Measurements from ENCODE around the gene CIB1.

CIB1 gene

GRCh38 chr15:90214553-90215196 lies 19.1 kb downstream of the CIB1 start:
- no peak for DNase-seq (ENCODE audit: low read depth)

DNA sequence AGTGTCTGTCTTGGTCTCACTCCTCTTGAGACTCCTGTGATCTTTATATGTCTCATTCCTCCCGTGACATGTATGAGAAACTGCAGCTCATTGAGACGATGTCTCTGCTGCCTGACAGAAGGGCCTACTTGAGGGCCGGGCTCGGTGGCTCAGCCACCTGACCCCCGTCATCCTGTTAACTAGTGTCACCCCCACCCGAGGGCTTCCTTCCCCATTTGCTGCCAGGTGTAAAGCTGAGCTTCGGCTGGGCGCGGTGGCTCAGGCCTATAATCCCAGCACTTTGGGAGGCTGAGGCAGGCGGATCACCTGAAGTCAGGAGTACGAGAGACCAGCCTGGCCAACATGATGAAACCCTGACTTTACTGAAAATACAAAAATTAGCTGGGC lies 19.9 kb downstream of the CIB1 start:
- DNase-seq (ENCODE audit: low read depth) = no peak

DNA sequence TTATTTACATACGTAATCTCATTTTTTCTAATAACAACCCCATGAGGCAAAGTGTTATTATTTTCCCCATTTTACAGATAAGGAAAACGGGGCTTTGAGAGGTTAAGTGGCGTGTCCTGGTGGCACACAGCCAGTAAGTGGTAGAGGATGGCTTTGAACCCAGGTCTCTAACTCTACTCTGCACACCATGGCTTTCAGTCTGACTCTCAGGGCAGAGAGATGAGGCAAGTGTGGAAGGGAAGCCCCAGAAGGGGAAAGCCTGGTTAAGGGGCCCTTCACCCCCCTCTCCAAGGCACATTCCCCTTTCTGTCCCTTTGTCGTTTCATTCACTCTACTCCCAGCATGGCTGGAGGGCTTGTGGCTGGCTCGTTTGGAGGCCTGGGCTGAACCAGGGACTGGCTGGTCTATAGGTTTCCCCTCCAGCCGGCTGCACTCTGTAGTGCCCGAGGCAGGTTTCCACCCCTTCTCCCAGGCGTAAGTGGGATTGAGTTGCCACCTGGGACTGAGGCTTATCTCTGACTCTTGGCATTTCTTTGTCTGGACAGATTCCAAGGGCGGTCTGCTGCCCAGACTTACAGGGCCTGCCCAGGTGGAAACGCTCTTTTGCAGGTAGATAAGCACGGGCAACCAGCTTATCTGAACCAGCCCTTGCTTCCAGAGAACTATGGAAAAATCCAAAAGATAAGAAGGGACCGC lies 20.5 kb downstream of the CIB1 start:
- no peak for DNase-seq (ENCODE audit: low read depth)

DNA sequence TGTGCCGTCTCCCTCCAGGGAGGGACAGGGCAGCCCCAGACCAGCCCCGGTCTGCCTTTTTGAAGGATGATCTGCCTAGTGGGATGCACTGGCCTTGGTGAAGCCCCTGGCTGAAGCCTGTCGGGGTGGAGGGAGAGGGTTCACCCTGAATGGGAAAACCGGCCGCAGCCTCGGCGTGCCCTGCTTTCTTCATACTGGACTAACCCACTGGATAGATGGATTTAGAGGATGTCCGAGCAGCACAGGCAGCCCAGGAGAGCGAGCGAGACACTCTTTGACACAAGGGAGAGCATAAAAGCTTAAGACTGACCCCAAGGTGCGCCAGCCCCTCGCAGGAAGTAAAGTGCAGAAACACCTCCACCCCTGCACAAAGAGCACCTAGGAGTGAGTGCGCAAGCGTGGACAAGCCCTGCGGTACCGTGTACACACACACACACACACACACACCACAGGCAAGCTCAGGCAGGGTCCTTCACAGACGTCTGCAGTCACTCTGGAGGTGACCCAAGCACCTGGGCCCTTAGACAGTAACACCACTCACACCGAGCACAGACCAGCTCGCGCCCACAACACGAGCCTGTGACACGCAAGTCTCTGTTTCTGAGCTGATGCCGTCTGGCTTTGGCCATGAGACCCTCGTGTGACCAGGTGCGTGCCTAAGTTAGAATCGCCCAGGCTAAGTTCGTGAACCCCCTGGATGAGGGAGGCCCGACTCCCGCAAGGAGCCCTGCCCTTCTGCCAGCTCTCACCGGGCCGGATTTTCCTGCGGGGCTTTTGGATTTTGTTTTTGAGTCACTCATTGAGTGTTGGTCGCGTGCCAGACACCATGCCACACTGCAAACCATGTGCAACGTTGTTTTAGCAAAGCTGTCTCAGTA lies 21.3 kb downstream of the CIB1 start:
- DNase-seq (ENCODE audit: low read depth) = no peak

- DNase-seq (ENCODE audit: low read depth) = no peak
These were observed 22.1 kb downstream of the CIB1 start for GRCh38 chr15:90211440-90212143.

DNA sequence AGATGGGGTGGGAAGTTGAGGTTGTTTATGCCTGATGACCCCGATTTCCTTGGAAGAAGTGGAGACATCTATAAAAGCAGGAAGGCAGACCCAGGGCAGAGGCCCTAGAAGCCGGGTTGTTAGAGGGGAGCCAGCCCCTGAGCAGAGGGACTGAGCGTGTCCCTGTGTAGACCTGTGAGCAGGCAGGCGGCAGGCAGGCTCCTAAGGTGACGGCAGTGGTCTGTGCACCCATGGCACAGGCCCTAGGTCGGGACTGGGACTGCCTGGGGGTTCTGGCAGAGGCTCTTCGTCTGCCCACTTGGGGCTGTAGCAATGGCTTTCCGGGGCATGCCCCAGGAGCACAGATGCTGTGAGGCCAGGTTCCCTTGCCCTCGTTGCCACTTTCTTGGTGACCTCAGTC lies 22.7 kb downstream of the CIB1 start:
- DNase-seq (ENCODE audit: low read depth) = no peak

DNA sequence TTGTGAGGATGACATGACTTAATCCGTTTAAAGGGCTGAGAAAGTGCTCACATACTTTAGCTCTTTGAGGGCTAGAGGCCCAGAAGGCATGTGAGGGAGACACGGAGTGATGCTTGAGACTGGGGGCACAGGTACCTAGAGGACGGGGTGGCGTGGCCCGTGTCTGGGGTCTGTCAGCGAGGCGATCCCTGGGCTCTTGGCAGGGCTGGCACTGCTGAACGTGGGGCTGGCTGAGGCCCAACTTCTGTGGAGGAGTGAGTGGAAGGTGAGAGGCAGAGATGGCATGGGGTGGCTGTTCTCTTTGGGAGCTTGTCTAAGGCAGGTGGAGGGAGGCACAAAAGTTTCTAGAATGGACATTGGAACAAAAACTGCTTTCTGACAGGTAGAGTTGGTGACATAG lies 23.1 kb downstream of the CIB1 start:
- no peak for DNase-seq (ENCODE audit: low read depth)

- no peak for DNase-seq (ENCODE audit: low read depth)
These were observed 24.1 kb downstream of the CIB1 start for GRCh38 chr15:90209591-90209990.

DNA sequence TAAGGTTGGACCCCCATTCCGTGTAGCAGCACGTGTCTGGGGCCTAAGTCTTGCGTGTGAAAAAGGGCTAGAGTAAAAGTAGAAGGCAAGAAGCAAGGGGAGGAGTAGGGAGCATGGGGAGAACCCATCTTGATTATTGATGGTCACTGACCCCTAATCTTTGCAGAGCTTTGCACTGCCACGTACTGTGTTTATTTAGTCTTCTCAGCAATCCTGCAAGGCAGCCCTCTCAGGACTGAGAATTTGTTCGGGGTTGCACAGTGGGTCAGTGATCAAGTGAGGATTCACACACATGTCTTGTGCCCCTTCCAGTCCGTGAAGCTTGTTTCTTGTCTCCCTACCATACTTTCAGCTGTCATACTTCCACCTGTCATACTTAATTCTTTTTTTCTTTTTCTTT lies 25.4 kb downstream of the CIB1 start:
- DNase-seq (ENCODE audit: low read depth) = no peak

- DNase-seq (ENCODE audit: low read depth) = no peak
These were observed 26.5 kb downstream of the CIB1 start for GRCh38 chr15:90207252-90207651.

DNA sequence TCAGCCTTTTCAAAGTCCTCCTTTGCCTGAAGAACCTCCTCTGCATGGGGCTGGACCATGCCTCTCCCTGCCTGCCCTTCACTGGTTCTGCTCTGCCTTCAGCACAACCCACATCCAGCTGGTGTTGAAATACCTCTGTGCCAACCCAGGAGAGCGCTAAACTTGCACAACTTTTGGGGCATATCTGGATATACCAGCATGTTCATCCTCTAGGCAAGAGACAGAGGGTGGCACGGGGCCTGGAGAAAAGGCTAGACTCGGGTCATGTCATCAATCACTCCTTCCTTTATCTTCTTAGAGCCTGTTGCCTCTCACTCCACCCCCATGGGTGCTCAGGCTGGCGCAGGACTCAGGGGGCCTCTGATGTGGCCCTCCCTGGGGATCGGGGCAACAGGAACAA lies 27.9 kb downstream of the CIB1 start:
- no peak for DNase-seq (ENCODE audit: low read depth)

- DNase-seq (ENCODE audit: low read depth) = no peak
These were observed 28.5 kb downstream of the CIB1 start for GRCh38 chr15:90205050-90205848.

DNA sequence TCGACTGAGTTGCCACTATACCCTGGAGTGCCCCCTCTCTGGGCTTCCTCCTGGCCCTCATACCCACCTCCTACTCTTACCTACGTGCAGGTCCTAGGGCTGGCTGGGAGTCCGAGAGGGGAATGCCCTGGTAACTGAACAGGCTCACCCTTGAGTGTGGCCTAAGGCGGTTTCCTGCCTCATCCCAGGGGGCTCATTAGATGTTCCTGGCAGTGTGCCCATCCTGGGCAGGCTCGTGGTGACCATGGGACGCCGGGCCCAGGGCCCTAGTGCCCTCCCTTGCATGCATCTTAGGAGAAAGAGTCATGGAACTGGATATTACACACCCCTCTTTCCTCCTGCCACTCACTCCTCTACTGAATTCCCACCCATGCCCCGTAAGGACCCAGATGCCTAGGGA lies 29.8 kb downstream of the CIB1 start:
- no peak for DNase-seq (ENCODE audit: low read depth)

GRCh38 chr15:90203473-90203872 lies 30.3 kb downstream of the CIB1 start:
- DNase-seq (ENCODE audit: low read depth) = no peak

GRCh38 chr15:90202929-90203328 lies 30.8 kb downstream of the CIB1 start:
- no peak for DNase-seq (ENCODE audit: low read depth)

DNA sequence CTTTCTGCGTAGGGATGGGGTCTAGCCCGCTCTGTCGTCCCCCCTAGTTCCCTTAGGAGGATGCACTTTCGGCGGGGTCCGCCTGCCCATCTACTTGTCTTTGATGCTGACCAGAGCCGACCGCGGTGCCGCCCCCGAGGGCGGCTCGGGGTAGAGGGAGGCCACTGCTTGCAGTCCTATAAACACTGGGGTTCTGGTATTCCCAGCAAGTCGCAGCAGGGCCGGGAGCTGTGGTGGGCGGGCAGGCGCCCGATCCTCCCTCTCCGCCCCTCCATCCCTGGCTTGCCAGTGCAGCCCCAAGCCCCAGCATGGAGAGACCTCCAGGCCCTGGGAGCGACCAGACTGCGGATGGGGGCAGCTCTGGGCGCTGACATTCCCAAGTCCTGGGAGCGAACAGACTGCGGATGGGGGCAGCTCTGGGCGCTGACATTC lies 31.8 kb downstream of the CIB1 start:
- no peak for DNase-seq (ENCODE audit: low read depth)

DNA sequence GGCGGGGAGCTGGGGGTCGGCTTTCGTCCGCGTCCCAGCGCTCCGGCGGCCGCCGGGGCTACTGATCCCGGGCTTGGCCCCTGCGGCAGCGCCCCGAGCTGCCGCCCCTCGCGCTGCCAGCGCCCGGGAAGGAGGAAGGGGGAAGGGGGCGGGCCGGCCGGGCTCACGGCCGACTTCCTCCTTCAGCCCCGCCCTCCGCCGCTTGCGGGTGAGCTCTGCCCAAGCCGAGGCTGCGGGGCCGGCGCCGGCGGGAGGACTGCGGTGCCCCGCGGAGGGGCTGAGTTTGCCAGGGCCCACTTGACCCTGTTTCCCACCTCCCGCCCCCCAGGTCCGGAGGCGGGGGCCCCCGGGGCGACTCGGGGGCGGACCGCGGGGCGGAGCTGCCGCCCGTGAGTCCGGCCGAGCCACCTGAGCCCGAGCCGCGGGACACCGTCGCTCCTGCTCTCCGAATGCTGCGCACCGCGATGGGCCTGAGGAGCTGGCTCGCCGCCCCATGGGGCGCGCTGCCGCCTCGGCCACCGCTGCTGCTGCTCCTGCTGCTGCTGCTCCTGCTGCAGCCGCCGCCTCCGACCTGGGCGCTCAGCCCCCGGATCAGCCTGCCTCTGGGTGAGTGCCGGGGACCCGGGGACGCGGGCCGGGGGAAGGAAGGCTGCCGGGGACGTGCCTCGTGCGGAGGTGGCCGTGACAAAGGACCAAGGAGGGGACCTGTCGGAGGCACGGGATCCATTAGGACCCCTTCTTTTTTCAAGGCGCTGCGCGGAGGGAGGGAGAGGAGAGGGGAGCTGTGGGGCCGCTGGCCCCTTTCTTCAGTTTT lies 32.4 kb downstream of the CIB1 start, which contains the start of gene SEMA4B:
Gene SEMA4B (plus strand): TSS at position 201 of the 814 bp plus-strand sequence. CDS start 249 bp downstream, at position 450.
- peak; percentile 60 for DNase-seq (ENCODE audit: low read depth)

DNA sequence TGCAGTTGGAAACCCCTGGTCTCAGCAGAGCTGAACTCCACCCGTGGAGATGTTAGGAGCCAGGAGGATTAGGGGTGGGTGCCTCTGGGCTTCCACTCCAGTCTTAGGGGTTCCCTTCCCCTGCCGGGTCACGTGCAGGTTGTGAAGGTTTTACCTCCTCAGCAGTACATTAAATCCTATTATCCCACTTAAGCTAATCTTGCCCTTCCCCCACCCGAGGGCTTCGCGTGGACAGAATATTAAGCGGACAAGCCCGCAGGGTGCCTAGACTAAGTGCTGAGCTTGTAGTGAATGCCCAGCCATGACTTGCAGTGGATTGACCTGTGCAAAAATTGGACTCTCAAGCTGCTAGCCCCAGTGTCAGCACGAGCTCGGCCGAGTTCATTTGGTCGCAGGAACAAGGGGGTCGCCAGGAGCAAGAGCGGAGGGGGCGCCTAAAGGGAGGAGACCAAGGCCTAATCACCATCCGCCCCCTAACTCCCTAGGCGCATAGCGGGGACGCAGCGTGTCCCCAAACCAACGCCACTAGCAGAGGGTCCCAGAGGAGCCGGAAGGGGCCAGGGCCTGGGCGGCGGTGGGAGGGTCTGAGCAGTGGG lies 33.1 kb downstream of the CIB1 start:
- no peak for DNase-seq (ENCODE audit: low read depth)

DNA sequence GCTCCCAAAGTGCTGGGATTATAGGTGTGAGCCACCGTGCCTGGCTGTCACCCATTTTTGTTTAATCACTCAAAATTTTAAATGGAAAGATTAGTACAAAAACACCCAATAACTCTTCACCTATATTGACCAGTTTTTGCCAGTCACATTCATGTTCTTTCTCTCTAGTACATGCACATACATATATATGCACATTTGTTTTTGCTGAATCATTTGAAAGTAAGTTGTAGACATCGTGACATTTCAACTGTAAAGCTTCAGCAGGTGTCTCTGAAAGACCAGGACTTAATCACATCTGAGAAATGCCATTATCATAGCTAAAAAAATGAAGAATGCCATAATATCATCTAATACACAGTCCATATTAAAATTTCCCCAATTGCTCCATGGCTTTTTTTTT lies 39.1 kb downstream of the CIB1 start:
- DNase-seq (ENCODE audit: low read depth) = no peak
